SIG-M5 treated with dmso at 0.1 percent for 504 hours (cell line): ENCODE data around the gene FGF7.
A peak's percentile ranks its signal among the peaks of the same experiment; 100 is the strongest.
"Not testable (repeated sequence)": the region's sequence is repeated elsewhere in the genome, so short reads cannot be mapped to it uniquely, and the experiment has no call there.

ENCODE experiments used
- DNase-seq: peaks from one replicate; lab custom pipeline; 2025; ENCODE audit not compliant: unreplicated experiment; lab: John Stamatoyannopoulos, UW

Gene FGF7

GRCh38 chr15:49438962-49439631, 16.1 kb downstream of the FGF7 start:
- DNase-seq: peak; percentile 85

GRCh38 chr15:49439678-49440395, 16.8 kb downstream of the FGF7 start:
- peak; percentile 19 for DNase-seq

GRCh38 chr15:49441356-49441755, 18.3 kb downstream of the FGF7 start:
- no peak for DNase-seq

DNA sequence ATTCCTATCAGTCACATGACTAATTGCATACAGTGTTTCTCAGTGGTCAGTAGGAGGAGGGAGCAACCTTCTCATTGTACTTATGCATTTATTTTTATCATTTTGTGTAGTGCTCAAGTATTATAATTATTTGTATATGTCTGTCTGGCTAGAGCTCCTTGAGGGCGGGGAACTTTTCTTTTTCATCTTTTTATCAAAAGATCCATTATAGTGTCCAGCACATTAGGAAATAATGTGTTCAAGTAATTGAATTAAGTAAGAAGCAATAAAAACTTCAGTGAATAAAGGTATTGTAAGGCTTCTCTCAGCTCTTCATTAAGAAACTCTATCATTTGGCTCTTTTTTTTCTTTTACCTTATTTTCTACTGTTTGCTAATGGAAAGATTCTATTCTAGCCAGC, 18.8 kb downstream of the FGF7 start:
- DNase-seq: no peak

DNA sequence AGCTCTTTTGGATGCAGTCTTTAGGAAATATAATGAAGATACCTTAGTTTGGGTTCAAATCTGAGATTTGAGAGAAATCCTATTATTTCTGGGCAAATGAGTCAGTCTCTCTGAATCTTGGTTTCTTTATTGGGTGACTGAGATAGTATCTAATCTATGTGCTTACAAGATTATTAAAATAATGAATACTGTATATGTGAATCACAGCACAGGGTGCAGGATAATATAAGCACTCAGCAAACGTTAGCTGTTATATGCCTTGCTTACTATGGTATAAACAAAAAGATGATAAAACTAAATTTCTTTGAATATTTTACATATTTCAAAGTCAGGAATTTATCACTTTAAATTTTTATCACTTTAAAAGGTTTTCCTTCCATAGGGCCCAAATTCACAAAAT, 29.6 kb downstream of the FGF7 start:
- no peak for DNase-seq

GRCh38 chr15:49456166-49456565, 33.1 kb downstream of the FGF7 start:
- DNase-seq: no peak

- DNase-seq: no peak
Observed at GRCh38 chr15:49458145-49458544, 35.1 kb downstream of the FGF7 start.

- no peak for DNase-seq
Observed at GRCh38 chr15:49460411-49460941, 37.4 kb downstream of the FGF7 start.

DNA sequence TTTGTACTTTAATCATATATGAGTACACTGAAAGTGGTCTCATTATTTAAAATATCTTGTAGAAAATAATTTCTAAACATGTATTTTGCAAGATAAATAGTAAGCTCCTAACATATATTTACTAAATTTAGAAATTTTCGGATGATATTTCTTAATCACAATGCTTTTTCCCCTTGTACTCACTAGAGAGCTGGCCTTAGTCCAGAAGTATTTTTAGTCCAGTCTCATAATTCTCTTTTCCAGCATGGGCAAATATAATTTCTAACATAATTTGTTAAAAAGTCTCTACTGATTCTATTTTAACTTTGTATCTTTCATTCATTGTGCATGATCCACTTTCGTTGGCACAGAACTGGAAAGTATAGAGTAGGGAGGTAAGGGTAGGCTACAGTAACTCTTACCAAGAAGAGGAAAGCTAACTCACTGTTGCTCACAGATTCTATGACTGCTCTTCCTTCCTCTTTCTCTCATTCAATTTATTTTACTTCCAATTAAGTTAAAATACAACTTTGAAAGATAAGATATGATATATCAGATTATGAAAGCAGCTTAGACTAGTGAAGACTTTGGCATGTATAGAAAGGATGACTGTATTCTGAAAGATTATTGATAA, 39.3 kb downstream of the FGF7 start:
- DNase-seq: peak; percentile 51

DNA sequence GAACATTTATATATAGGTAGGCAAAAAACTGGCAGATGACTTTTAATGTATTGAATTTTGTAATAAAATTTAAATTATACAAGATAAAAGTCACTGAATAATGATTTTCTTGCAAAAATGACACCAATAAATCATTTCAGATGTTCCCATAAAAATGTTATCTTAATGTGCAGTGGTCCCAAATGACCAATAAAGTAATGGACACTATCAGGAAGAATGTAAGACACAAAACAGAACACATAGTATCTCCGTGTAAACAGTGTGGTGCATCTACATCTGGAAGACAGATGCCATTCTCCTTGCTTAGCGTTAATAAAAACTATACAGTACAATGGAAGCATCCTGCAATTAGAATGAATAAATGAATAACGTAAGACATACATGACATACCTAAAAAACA, 41.5 kb downstream of the FGF7 start:
- DNase-seq: no peak

- DNase-seq: no peak
Observed at GRCh38 chr15:49466119-49466518, 43.1 kb downstream of the FGF7 start.

GRCh38 chr15:49467746-49468480, 44.9 kb downstream of the FGF7 start:
- DNase-seq: no peak

- peak; percentile 29 for DNase-seq
Observed at GRCh38 chr15:49468481-49468839, 45.4 kb downstream of the FGF7 start.

- DNase-seq: not testable (repeated sequence)
Observed at GRCh38 chr15:49471248-49471647, 48.2 kb downstream of the FGF7 start.

- DNase-seq: no peak
Observed at GRCh38 chr15:49471733-49472132, 48.7 kb downstream of the FGF7 start.

DNA sequence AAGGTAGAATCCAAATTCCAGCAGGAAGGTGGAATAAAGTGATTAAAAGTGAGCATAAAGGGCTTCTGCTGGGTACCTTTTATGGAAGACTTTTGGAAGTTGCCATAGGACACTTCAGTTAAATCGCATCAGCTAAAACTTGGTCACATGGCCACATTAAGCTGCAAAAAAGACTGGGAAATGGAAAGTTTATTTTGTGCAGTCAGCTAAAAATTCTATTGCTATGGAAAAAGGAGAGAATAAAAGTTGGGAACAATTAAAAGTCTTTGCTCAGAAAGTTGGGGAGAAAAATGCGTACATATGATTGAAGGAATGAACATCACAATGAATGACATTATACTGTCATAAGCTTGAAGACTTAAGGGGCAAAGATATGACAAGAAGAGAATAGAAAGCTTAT, 49.3 kb downstream of the FGF7 start:
- DNase-seq: no peak

DNA sequence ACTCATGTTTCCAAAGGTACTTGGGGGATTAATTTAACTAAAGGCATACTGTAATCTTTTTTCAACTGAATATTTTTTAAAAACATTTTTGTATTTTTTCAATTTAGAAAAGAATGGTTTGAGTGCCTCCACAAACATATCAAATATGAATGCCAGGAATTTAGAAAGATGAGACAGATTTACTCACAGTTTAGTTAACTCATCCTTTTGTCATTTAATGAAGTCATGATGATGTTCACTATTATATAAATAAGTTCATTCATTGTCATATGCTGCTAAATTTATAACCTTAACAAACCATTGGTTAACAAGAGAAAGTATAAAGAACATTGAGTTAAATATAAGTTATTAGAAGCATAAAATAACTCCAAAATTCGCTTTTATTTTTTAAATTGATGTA, 50.0 kb downstream of the FGF7 start:
- no peak for DNase-seq

DNA sequence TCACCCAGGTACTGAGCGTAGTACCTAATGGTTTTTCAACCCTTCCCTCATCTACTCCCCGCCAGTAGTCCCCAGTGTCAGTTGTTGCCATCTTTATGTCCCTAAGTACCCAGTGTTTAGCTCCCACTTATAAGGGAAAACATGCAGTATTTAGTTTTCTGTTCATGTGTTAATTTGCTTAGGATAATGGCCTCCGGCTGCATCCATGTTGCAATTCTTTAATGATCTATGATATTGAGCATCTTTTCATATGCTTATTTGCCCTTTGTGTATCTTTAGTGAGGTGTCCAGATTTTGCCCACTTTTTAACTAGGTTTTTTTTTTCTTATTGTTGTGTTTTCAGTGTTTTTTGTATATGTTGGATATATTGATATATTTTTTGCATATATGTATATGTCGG, 55.0 kb downstream of the FGF7 start:
- DNase-seq: not testable (repeated sequence)

- DNase-seq: not testable (repeated sequence)
Observed at GRCh38 chr15:49478982-49479381, 55.9 kb downstream of the FGF7 start.

DNA sequence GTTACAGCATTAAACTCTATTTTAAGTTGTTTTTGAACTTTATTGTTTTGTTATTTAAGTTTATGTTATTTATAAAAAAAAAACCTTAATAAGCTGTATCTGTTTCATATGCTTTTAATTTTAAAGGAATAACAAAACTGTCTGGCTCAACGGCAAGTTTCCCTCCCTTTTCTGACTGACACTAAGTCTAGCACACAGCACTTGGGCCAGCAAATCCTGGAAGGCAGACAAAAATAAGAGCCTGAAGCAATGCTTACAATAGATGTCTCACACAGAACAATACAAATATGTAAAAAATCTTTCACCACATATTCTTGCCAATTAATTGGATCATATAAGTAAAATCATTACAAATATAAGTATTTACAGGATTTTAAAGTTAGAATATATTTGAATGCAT, 62.4 kb downstream of the FGF7 start:
- not testable (repeated sequence) for DNase-seq

GRCh38 chr15:49490966-49491365, 67.9 kb downstream of the FGF7 start:
- DNase-seq: no peak
